Measurements from ENCODE around the gene GLIPR1.

GRCh38 chr12:75509621-75510020 is 29.1 kb downstream of the GLIPR1 start:
- TF ChIP-seq FOXK2 (IDR thresholded peaks at IDR 0.05): no peak
- TF ChIP-seq FOXM1 (IDR thresholded peaks at IDR 0.05; ENCODE audit: borderline replicate concordance): no peak

All from HEK293T (cell line).